GM12878 (cell line): ENCODE results near the gene LTB4R. TPM values are rescaled to one million over a fixed set of nuclear protein-coding genes. Genes with fewer than 3 reads are reported as not detected.

ENCODE experiments used
- ATAC-seq: fragments of 200-7000 bp; cut with Tn5 transposase; 3 replicates; pipeline ENCODE4 v1.9.1; 2020; ENCODE audit warnings: mild to moderate bottlenecking, moderate library complexity
- BruUV-seq: library from RNA; stranded (reverse); fragments of 400-500 nt; replicated peaks from 2 replicates; lab custom pipeline; 2021; lab: Mats Ljungman, UMichigan
- CTCF ChIA-PET: fragments of 300-600 bp; sonication (Branson Sonifier 250); formaldehyde crosslinking; extraction: SDS; loops from one replicate; lab custom pipeline; 2021; ENCODE audit warnings: inconsistent platforms; lab: Yijun Ruan, JAX
- POLR2A ChIA-PET: fragments of 350-600 bp; formaldehyde crosslinking; extraction: SDS; loops from one replicate; lab custom pipeline; 2021; ENCODE audit warnings: inconsistent platforms; lab: Charles Lee
- RAD21 ChIA-PET: fragments of 300-600 bp; sonication (Branson Sonifier 250); formaldehyde crosslinking; loops from one replicate; lab custom pipeline; 2023; ENCODE audit warnings: antibody characterized with exemption; ENCODE audit not compliant: unreplicated experiment; lab: Charles Lee
- SMC1A ChIA-PET: fragments of 300-600 bp; sonication (Branson Sonifier 250); formaldehyde crosslinking; loops from one replicate; lab custom pipeline; 2023; ENCODE audit not compliant: unreplicated experiment, uncharacterized antibody; lab: Charles Lee
- DNase-seq: peaks from one replicate; pipeline ENCODE4 v3.0.0-alpha.2; 2011; ENCODE audit warnings: low read depth, low spot score
- FAIRE-seq: peaks from 3 replicates; lab custom pipeline; 2011; peaks lifted over from hg19 to GRCh38; lab: Jason Lieb, UNC
- H2AFZ ChIP-seq: 2 replicates; pipeline ENCODE4 v1.6.0; 2011; ENCODE audit warnings: low read depth, low read length, control low read depth; ENCODE audit not compliant: control insufficient read depth
- H3K27ac ChIP-seq: 2 replicates; pipeline ENCODE4 v1.5.1; 2011; ENCODE audit warnings: control low read depth; ENCODE audit not compliant: control insufficient read depth, insufficient read depth
- H3K27me3 ChIP-seq, 2 experiments: replicated peaks in 1 of 2; 2 replicates each; pipeline versions ENCODE4 v1.6.0 to v1.6.1; 2011; ENCODE audit warnings: low read length in 1 of 2; ENCODE audit not compliant: control insufficient read depth in 2 of 2, insufficient read depth in 2 of 2
- H3K36me3 ChIP-seq, 2 experiments: 2 replicates each; pipeline ENCODE4 v1.5.1; 2011; ENCODE audit warnings: low read length in 1 of 2; ENCODE audit not compliant: control insufficient read depth in 2 of 2, insufficient read depth in 2 of 2
- H3K4me1 ChIP-seq: 2 replicates; pipeline ENCODE4 v1.6.1; 2011; ENCODE audit warnings: mild to moderate bottlenecking, low read length, moderate library complexity, mixed read lengths; ENCODE audit not compliant: control insufficient read depth, insufficient read depth
- H3K4me2 ChIP-seq: 2 replicates; pipeline ENCODE4 v1.6.0; 2011; ENCODE audit warnings: control low read depth; ENCODE audit not compliant: control insufficient read depth, insufficient read depth
- H3K4me3 ChIP-seq: fragments of 200-600 bp; sonication (generic); 2 replicates; pipeline ENCODE4 v1.5.1; 2016
- H3K79me2 ChIP-seq: 2 replicates; pipeline ENCODE4 v1.6.0; 2011; ENCODE audit warnings: low read length; ENCODE audit not compliant: control insufficient read depth, insufficient read depth
- H3K9ac ChIP-seq: 2 replicates; pipeline ENCODE4 v1.8.0; 2011; ENCODE audit warnings: low read length, control low read depth, mixed read lengths; ENCODE audit not compliant: control insufficient read depth, insufficient read depth
- H3K9me3 ChIP-seq: replicated peaks from 3 replicates; pipeline ENCODE4 v1.5.1; 2011; ENCODE audit warnings: mild to moderate bottlenecking, low read length; ENCODE audit not compliant: control insufficient read depth, insufficient read depth
- H4K20me1 ChIP-seq: 2 replicates; pipeline ENCODE4 v1.6.0; 2011; ENCODE audit not compliant: control insufficient read depth, insufficient read depth
- BCL11A ChIP-seq: IDR thresholded peaks from 2 replicates; pipeline ENCODE4 v1.6.1; 2011; ENCODE audit warnings: low read depth, low read length
- CBX5 ChIP-seq: sonication (generic); IDR thresholded peaks from 2 replicates; pipeline ENCODE4 v1.6.1; 2016; ENCODE audit warnings: low read depth, moderate library complexity, mild to moderate bottlenecking, inconsistent platforms
- CHD4 ChIP-seq: fragments of 200-600 bp; sonication (generic); IDR thresholded peaks from 2 replicates; pipeline ENCODE4 v1.6.1; 2016; ENCODE audit warnings: mild to moderate bottlenecking
- CREM ChIP-seq: IDR thresholded peaks from 2 replicates; pipeline ENCODE4 v1.6.1; 2014; ENCODE audit warnings: antibody characterized with exemption, low read depth
- HDAC2 ChIP-seq: fragments of 200-600 bp; sonication (generic); IDR thresholded peaks from 2 replicates; pipeline ENCODE4 v1.6.1; 2017
- KAT2A ChIP-seq: conservative IDR thresholded peaks from 2 replicates; pipeline ENCODE4 v1.6.1; 2011; ENCODE audit warnings: low read depth, low read length; ENCODE audit not compliant: control insufficient read depth
- LARP7 ChIP-seq: fragments of 450-650 bp; IDR thresholded peaks from 2 replicates; pipeline ENCODE4 v1.6.1; 2017; ENCODE audit warnings: mild to moderate bottlenecking
- MEF2B ChIP-seq: fragments of 450-650 bp; IDR thresholded peaks from 2 replicates; pipeline ENCODE4 v1.6.1; 2018; ENCODE audit warnings: mild to moderate bottlenecking, moderate library complexity; ENCODE audit not compliant: partially characterized antibody, poor library complexity, severe bottlenecking
- MTA3 ChIP-seq: IDR thresholded peaks from 2 replicates; pipeline ENCODE4 v1.6.1; 2012; ENCODE audit warnings: low read length, inconsistent platforms, borderline replicate concordance
- PML ChIP-seq: IDR thresholded peaks from 2 replicates; pipeline ENCODE4 v1.6.1; 2012; ENCODE audit warnings: low read length, inconsistent platforms
- POU2F2 ChIP-seq: IDR thresholded peaks from 3 replicates; pipeline ENCODE4 v1.6.1; 2011; ENCODE audit warnings: low read depth, mild to moderate bottlenecking, low read length, borderline replicate concordance
- RAD51 ChIP-seq: fragments of 450-650 bp; IDR thresholded peaks from 2 replicates; pipeline ENCODE4 v1.6.1; 2016; ENCODE audit warnings: moderate library complexity, mild to moderate bottlenecking, inconsistent platforms
- RFX5 ChIP-seq: IDR thresholded peaks from 2 replicates; pipeline ENCODE4 v1.6.1; 2011; ENCODE audit warnings: low read depth, low read length, improper control_type of control experiment
- SMC3 ChIP-seq: IDR thresholded peaks from 2 replicates; pipeline ENCODE4 v1.6.1; 2011; ENCODE audit warnings: low read length, improper control_type of control experiment, borderline replicate concordance
- SREBF2 ChIP-seq: IDR thresholded peaks from 2 replicates; pipeline ENCODE4 v1.6.1; 2012; ENCODE audit warnings: mild to moderate bottlenecking, low read length
- SUZ12 ChIP-seq: fragments of 200-600 bp; sonication (generic); IDR thresholded peaks from one replicate; pipeline ENCODE4 v1.6.1; 2018; ENCODE audit warnings: antibody characterized with exemption, mild to moderate bottlenecking; ENCODE audit not compliant: unreplicated experiment
- TCF3 ChIP-seq: IDR thresholded peaks from 2 replicates; pipeline ENCODE4 v1.6.1; 2012; ENCODE audit warnings: low read depth, mild to moderate bottlenecking, low read length, borderline replicate concordance; ENCODE audit not compliant: insufficient read depth
- WGBS: methylation state at CpG from one replicate; pipeline ENCODE4 v1.1.6; 2016; ENCODE audit warnings: low lambda C conversion rate; ENCODE audit not compliant: insufficient replicate concordance, insufficient coverage; ENCODE audit errors: missing lambda C conversion rate; 5-methylcytosine and 5-hydroxymethylcytosine counted together
- in situ Hi-C: fragments of 300-500 bp; cut with MboI; formaldehyde crosslinking; loops from 9 replicates; pipeline ENCODE4 v1.14.3; 2018; ENCODE audit warnings: mixed read lengths
- intact Hi-C: fragments of 100-400 bp; cut with micrococcal nuclease; formaldehyde crosslinking; loops from one replicate; pipeline ENCODE4 v1.14.2; 2022; ENCODE audit not compliant: unreplicated experiment
- polyA plus RNA-seq, 11 experiments: library from polyadenylated mRNA; depleted of rRNA in 4 of 11; unstranded in 6 of 11; stranded (reverse) in 5 of 11; fragments of >200 nt; fragmentation: Nextera tagmentation in 4 of 11; fragmentation: Illumina TruSeq in 1 of 11; extraction: Ambion mirVana in 4 of 11; extraction: Trizol in 1 of 11; gene quantifications; 1 replicate in 1 of 11; 2 replicates in 10 of 11; pipeline versions ENCODE4 v1.2.1 to v1.2.3, GENCODE V29; 2011 to 2016; ENCODE audit warnings: inconsistent platforms in 2 of 11, missing spikeins in 2 of 11, low read depth in 1 of 11
- total RNA-seq, 4 experiments: library from RNA; depleted of rRNA in 3 of 4; stranded (reverse); fragments of >200 nt in 3 of 4; fragmentation: Illumina TruSeq in 1 of 4; extraction: Trizol in 1 of 4; gene quantifications; 2 replicates each; pipeline versions ENCODE4 v1.2.1 to v1.2.3, GENCODE V29; 2013 to 2021
- TF ChIP-seq, protein P1 (sequence below): IDR thresholded peaks from 2 replicates; pipeline ENCODE4 v1.6.1; 2012; ENCODE audit warnings: low read depth, low read length, improper control_type of control experiment
- TF ChIP-seq, protein P2 (sequence below): IDR thresholded peaks from 2 replicates; pipeline ENCODE4 v1.6.1; 2011; ENCODE audit warnings: mild to moderate bottlenecking, low read depth, low read length, moderate library complexity; ENCODE audit not compliant: insufficient replicate concordance
- TF ChIP-seq, protein P3 (sequence below): fragments of 450-650 bp; IDR thresholded peaks from 2 replicates; pipeline ENCODE4 v1.6.1; 2017; ENCODE audit warnings: antibody characterized with exemption, mild to moderate bottlenecking, moderate library complexity

Gene LTB4R
- total and polyA plus RNA-seq, 10 of the 15 experiments (the other 5 are each of a cell fraction or from before 2014, with no cell fraction given), result 1.2 to 14.0 (median 4.0) TPM

GRCh38 chr14:24271134-24271833, 40.0 kb upstream of the LTB4R start, which contains the start of gene RABGGTA:
Gene RABGGTA (minus strand): TSS chr14:24271597. CDS start chr14:24271115, 482 bp downstream.
- peak within 1 kb of the TSS; percentile 99 for H3K9ac ChIP-seq
- peak within 1 kb of the TSS; percentile 35 for H3K4me2 ChIP-seq
- ATAC-seq (peak; percentile 89), DNase-seq (peak; percentile 80), FAIRE-seq (peak; percentile 76)
- ChIA-PET SMC1A (interaction anchor here (1.0 to 8.9 kb wide), 14 partner anchors 8 to 171 kb away, joined by 3 to 141 read pairs (median 5); partner anchors contain the start of genes DCAF11, DHRS1, IPO4 and NOP9), CTCF (interaction anchor here (0.6 to 17.1 kb wide), 19 partner anchors 9 to 160 kb away, joined by 3 to 269 read pairs (median 4); partner anchors contain the start of genes CBLN3, CHMP4A, CIDEB and DHRS1), POLR2A (interaction anchor here (0.5 to 10.9 kb wide), 17 partner anchors 9 to 160 kb away, joined by 3 to 171 read pairs (median 5); partner anchors contain the start of genes CIDEB, DHRS1, EMC9 and MDP1), RAD21 (interaction anchor here (0.8 to 5.6 kb wide), 12 partner anchors 9 to 125 kb away, joined by 3 to 59 read pairs (median 6); partner anchors contain the start of genes CIDEB, IPO4, IRF9 and PSME2)
- H3K27ac ChIP-seq, result peak within 1 kb of the TSS; percentile 99
- peaks cover 3 to 18% of the 10 kb centered on the region in 2 experiments; a peak in 3 of 4 replicates for H3K36me3 ChIP-seq
- H3K4me3 ChIP-seq, result peak within 1 kb of the TSS; percentile 88
- no peaks in the 10 kb centered on the region for H3K9me3 ChIP-seq
- H4K20me1 ChIP-seq, result no peaks in the 10 kb centered on the region
- WGBS, result under 1% methylated on average over 52 of the region's 61 CpGs
- H3K4me1 ChIP-seq, result peaks cover 25% of the 10 kb centered on the region
- intact Hi-C loops (loop anchor here (1.0 to 2.0 kb wide), 4 partner anchors 24 to 54 kb away; partner anchors contain the start of genes MDP1 and TINF2), in situ Hi-C loops (no loop called here)
- H2AFZ ChIP-seq, result peak within 1 kb of the TSS; percentile 91
- H3K79me2 ChIP-seq, result peaks cover 14% of the 10 kb centered on the region
- H3K27me3 ChIP-seq, result no peaks in the 10 kb centered on the region
- BruUV-seq, result no TSS peak
- TF ChIP-seq, protein P1, sequence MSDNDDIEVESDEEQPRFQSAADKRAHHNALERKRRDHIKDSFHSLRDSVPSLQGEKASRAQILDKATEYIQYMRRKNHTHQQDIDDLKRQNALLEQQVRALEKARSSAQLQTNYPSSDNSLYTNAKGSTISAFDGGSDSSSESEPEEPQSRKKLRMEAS, result peak; percentile 82
- peak; percentile 51 for TF ChIP-seq MEF2B
- TF ChIP-seq HDAC2, result no peak
- TF ChIP-seq TCF3, result peak; percentile 90
- TF ChIP-seq, protein P2, sequence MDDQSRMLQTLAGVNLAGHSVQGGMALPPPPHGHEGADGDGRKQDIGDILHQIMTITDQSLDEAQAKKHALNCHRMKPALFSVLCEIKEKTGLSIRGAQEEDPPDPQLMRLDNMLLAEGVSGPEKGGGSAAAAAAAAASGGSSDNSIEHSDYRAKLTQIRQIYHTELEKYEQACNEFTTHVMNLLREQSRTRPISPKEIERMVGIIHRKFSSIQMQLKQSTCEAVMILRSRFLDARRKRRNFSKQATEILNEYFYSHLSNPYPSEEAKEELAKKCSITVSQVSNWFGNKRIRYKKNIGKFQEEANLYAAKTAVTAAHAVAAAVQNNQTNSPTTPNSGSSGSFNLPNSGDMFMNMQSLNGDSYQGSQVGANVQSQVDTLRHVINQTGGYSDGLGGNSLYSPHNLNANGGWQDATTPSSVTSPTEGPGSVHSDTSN, result peak; percentile 94
- TF ChIP-seq LARP7, result peak; percentile 99
- peak; percentile 61; the same call in 1 of the 2 replicates for TF ChIP-seq RFX5
- peak; percentile 87 for TF ChIP-seq PML
- peak; percentile 86 for TF ChIP-seq CREM
- no peak; the same call in 1 of the 2 replicates for TF ChIP-seq SMC3
- TF ChIP-seq MTA3, result no peak
- TF ChIP-seq, protein P3, sequence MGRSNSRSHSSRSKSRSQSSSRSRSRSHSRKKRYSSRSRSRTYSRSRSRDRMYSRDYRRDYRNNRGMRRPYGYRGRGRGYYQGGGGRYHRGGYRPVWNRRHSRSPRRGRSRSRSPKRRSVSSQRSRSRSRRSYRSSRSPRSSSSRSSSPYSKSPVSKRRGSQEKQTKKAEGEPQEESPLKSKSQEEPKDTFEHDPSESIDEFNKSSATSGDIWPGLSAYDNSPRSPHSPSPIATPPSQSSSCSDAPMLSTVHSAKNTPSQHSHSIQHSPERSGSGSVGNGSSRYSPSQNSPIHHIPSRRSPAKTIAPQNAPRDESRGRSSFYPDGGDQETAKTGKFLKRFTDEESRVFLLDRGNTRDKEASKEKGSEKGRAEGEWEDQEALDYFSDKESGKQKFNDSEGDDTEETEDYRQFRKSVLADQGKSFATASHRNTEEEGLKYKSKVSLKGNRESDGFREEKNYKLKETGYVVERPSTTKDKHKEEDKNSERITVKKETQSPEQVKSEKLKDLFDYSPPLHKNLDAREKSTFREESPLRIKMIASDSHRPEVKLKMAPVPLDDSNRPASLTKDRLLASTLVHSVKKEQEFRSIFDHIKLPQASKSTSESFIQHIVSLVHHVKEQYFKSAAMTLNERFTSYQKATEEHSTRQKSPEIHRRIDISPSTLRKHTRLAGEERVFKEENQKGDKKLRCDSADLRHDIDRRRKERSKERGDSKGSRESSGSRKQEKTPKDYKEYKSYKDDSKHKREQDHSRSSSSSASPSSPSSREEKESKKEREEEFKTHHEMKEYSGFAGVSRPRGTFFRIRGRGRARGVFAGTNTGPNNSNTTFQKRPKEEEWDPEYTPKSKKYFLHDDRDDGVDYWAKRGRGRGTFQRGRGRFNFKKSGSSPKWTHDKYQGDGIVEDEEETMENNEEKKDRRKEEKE, result 0 out of 2 replicates have a peak, but pooled peaks have one; percentile 28
- TF ChIP-seq KAT2A, result no peak
- TF ChIP-seq POU2F2, result no peak; the same call in 2 of the 3 replicates
- 0 out of 2 replicates have a peak, but pooled peaks have one; percentile 49 for TF ChIP-seq CBX5
- TF ChIP-seq CHD4, result no peak
- TF ChIP-seq RAD51, result no peak
- no peak for TF ChIP-seq SREBF2
- peak; percentile 36; the same call in 1 of the 2 replicates for TF ChIP-seq BCL11A
- no peak for TF ChIP-seq SUZ12
